ENCODE results near the gene CHCHD1. TPM values are rescaled to one million over a fixed set of nuclear protein-coding genes. Genes with fewer than 3 reads are reported as not detected.

Gene CHCHD1
- total RNA-seq, 1 experiment from 2014 or later = 36.6 TPM

GRCh38 chr10:73808021-73808815 lies 26.4 kb downstream of the CHCHD1 start:
- BruUV-seq (replicated peaks) = no TSS peak
- Histone ChIP-seq H3K9ac (ENCODE audit: low read length) (no peak overlapping the region), H2AFZ (ENCODE audit: low read depth, low read length, poor library complexity, severe bottlenecking) (no peak overlapping the region), H3K27me3 (ENCODE audit: insufficient read depth, low read length) (no peaks in the 10 kb centered on the region), H3K4me2 (ENCODE audit: low read length) (no peak overlapping the region), H3K9me3 (ENCODE audit: control insufficient read depth in 1 of 2, insufficient read depth in 1 of 2, low read depth in 1 of 2, low read length in 2 of 2) (no peaks in the 10 kb centered on the region), H3K27ac (ENCODE audit: low read depth, low read length) (no peak overlapping the region), H3K4me1 (ENCODE audit: control insufficient read depth in 1 of 2, insufficient read depth in 2 of 2, low read length in 2 of 2) (peaks cover 4 to 26% of the 10 kb centered on the region in 2 experiments; a peak in 3 of 4 replicates), H4K20me1 (ENCODE audit: insufficient read depth) (no peaks in the 10 kb centered on the region), H3K36me3 (ENCODE audit: control insufficient read depth in 1 of 2, insufficient read depth in 2 of 2, low read length in 2 of 2) (peaks cover 9 to 20% of the 10 kb centered on the region in 2 experiments; a peak in 3 of 4 replicates), H3K4me3 (replicated peaks in 1 of 2; ENCODE audit: low read depth in 1 of 2, low read length in 2 of 2) (no peak overlapping the region), H3K79me2 (ENCODE audit: insufficient read depth, low read length) (peaks cover 5% of the 10 kb centered on the region; the same call in 1 of the 2 replicates), H3K9me2 (ENCODE audit: insufficient read depth) (no peaks in the 10 kb centered on the region)
- DNase-seq (ENCODE audit: low read depth, low spot score) (no peak), ATAC-seq (no peak)
- POLR2A ChIA-PET = no interaction called here
- CTCF ChIA-PET = no interaction called here
- RAD21 ChIA-PET (ENCODE audit: low non-redundant PET in 1 of 2, low total read pairs in 2 of 2, uncharacterized antibody in 2 of 2, unreplicated experiment in 2 of 2) = no interaction called here
- TF ChIP-seq CEBPB (IDR thresholded peaks at IDR 0.05; ENCODE audit: low read depth) = no peak
- TF ChIP-seq ELF1 (IDR thresholded peaks at IDR 0.05; ENCODE audit: borderline replicate concordance, low read depth) = no peak
- TF ChIP-seq REST (IDR thresholded peaks at IDR 0.05; ENCODE audit: low read depth) = no peak
- no peak for TF ChIP-seq EZH2 (IDR thresholded peaks at IDR 0.05)
- TF ChIP-seq ZFX (IDR thresholded peaks at IDR 0.05) = no peak
- TF ChIP-seq, protein P1, sequence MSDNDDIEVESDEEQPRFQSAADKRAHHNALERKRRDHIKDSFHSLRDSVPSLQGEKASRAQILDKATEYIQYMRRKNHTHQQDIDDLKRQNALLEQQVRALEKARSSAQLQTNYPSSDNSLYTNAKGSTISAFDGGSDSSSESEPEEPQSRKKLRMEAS (IDR thresholded peaks at IDR 0.05) = no peak
- TF ChIP-seq SIN3A (IDR thresholded peaks at IDR 0.05; ENCODE audit: low read depth) = no peak
- TF ChIP-seq POLR2A (IDR thresholded peaks at IDR 0.05; ENCODE audit: borderline replicate concordance, extremely low read depth, insufficient read depth, insufficient read length) = no peak
- TF ChIP-seq SRF (IDR thresholded peaks at IDR 0.05; ENCODE audit: low read depth) = no peak
- TF ChIP-seq SP1 (IDR thresholded peaks at IDR 0.05; ENCODE audit: low read depth) = no peak
- TF ChIP-seq ZNF274 (IDR thresholded peaks at IDR 0.05; ENCODE audit: low read depth, low read length) = no peak
- TF ChIP-seq, protein P2, sequence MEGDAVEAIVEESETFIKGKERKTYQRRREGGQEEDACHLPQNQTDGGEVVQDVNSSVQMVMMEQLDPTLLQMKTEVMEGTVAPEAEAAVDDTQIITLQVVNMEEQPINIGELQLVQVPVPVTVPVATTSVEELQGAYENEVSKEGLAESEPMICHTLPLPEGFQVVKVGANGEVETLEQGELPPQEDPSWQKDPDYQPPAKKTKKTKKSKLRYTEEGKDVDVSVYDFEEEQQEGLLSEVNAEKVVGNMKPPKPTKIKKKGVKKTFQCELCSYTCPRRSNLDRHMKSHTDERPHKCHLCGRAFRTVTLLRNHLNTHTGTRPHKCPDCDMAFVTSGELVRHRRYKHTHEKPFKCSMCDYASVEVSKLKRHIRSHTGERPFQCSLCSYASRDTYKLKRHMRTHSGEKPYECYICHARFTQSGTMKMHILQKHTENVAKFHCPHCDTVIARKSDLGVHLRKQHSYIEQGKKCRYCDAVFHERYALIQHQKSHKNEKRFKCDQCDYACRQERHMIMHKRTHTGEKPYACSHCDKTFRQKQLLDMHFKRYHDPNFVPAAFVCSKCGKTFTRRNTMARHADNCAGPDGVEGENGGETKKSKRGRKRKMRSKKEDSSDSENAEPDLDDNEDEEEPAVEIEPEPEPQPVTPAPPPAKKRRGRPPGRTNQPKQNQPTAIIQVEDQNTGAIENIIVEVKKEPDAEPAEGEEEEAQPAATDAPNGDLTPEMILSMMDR (IDR thresholded peaks at IDR 0.05 in 2 of 3, conservative IDR thresholded peaks at IDR 0.05 in 1 of 3; ENCODE audit: borderline replicate concordance in 1 of 3, insufficient read depth in 1 of 3, low read depth in 2 of 3, low read length in 2 of 3) = no peak
- no peak for TF ChIP-seq POLR2AphosphoS5 (IDR thresholded peaks at IDR 0.05; ENCODE audit: low read depth, low read length)
- TF ChIP-seq YY1 (IDR thresholded peaks at IDR 0.05; ENCODE audit: extremely low read depth, insufficient replicate concordance, low read depth, low read length) = no peak
- no peak for TF ChIP-seq RAD21 (IDR thresholded peaks at IDR 0.05; ENCODE audit: low read depth)
- TF ChIP-seq, protein P3, sequence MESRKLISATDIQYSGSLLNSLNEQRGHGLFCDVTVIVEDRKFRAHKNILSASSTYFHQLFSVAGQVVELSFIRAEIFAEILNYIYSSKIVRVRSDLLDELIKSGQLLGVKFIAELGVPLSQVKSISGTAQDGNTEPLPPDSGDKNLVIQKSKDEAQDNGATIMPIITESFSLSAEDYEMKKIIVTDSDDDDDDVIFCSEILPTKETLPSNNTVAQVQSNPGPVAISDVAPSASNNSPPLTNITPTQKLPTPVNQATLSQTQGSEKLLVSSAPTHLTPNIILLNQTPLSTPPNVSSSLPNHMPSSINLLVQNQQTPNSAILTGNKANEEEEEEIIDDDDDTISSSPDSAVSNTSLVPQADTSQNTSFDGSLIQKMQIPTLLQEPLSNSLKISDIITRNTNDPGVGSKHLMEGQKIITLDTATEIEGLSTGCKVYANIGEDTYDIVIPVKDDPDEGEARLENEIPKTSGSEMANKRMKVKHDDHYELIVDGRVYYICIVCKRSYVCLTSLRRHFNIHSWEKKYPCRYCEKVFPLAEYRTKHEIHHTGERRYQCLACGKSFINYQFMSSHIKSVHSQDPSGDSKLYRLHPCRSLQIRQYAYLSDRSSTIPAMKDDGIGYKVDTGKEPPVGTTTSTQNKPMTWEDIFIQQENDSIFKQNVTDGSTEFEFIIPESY (IDR thresholded peaks at IDR 0.05; ENCODE audit: extremely low read depth, insufficient replicate concordance, low read length) = no peak
- no peak for TF ChIP-seq EGR1 (IDR thresholded peaks at IDR 0.05; ENCODE audit: low read depth)
- TF ChIP-seq, protein P4, sequence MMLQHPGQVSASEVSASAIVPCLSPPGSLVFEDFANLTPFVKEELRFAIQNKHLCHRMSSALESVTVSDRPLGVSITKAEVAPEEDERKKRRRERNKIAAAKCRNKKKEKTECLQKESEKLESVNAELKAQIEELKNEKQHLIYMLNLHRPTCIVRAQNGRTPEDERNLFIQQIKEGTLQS (IDR thresholded peaks at IDR 0.05) = no peak
- intact Hi-C loops (cut with micrococcal nuclease) = no loop called here
